ENCODE results near the gene IL17B. TPM values are rescaled to one million over a fixed set of nuclear protein-coding genes. Genes with fewer than 3 reads are reported as not detected.

Gene IL17B
- total and polyA plus RNA-seq, 2 of the 13 experiments (the other 11 are each of a cell fraction or from before 2014, with no cell fraction given) = 0.29 to 2.6 TPM

GRCh38 chr5:149366169-149366729, 12.8 kb downstream of the IL17B start (continued):
- TF ChIP-seq, protein P1, sequence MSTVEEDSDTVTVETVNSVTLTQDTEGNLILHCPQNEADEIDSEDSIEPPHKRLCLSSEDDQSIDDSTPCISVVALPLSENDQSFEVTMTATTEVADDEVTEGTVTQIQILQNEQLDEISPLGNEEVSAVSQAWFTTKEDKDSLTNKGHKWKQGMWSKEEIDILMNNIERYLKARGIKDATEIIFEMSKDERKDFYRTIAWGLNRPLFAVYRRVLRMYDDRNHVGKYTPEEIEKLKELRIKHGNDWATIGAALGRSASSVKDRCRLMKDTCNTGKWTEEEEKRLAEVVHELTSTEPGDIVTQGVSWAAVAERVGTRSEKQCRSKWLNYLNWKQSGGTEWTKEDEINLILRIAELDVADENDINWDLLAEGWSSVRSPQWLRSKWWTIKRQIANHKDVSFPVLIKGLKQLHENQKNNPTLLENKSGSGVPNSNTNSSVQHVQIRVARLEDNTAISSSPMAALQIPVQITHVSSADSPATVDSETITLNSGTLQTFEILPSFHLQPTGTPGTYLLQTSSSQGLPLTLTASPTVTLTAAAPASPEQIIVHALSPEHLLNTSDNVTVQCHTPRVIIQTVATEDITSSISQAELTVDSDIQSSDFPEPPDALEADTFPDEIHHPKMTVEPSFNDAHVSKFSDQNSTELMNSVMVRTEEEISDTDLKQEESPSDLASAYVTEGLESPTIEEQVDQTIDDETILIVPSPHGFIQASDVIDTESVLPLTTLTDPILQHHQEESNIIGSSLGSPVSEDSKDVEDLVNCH (CRISPR knock-in tag; IDR thresholded peaks at IDR 0.05) = no peak
- TF ChIP-seq NR2C2 (CRISPR knock-in tag; IDR thresholded peaks at IDR 0.05; ENCODE audit: borderline replicate concordance) = no peak
- TF ChIP-seq GATAD1 (CRISPR knock-in tag; IDR thresholded peaks at IDR 0.05) = no peak
- no peak for TF ChIP-seq ZNF543 (CRISPR knock-in tag; IDR thresholded peaks at IDR 0.05)
- TF ChIP-seq GTF3A (CRISPR knock-in tag; conservative IDR thresholded peaks at IDR 0.05) = no peak
- TF ChIP-seq SOX13 (IDR thresholded peaks at IDR 0.05) = no peak
- no peak for TF ChIP-seq SOX13 (CRISPR knock-in tag; conservative IDR thresholded peaks at IDR 0.05 in 1 of 2, IDR thresholded peaks at IDR 0.05 in 1 of 2)

- Histone ChIP-seq H3K27ac (ENCODE audit: extremely low read length, insufficient read depth, low read length) (no peak overlapping the region), H3K9ac (ENCODE audit: insufficient read depth, low read depth, low read length) (no peak overlapping the region), H2AFZ (ENCODE audit: low read length) (no peak overlapping the region), H3K4me2 (ENCODE audit: low read depth, low read length) (no peak overlapping the region), H3K36me3 (replicated peaks in 1 of 2; ENCODE audit: control insufficient read depth in 1 of 2, insufficient read depth in 2 of 2, low read length in 2 of 2) (no peaks in the 10 kb centered on the region), H3K9me3 (ENCODE audit: low read length) (no peaks in the 10 kb centered on the region), H3K79me2 (ENCODE audit: insufficient read depth, low read length) (no peaks in the 10 kb centered on the region), H3K4me3 (replicated peaks in 1 of 3; ENCODE audit: insufficient read depth in 1 of 3, low read depth in 2 of 3, low read length in 3 of 3) (no peak overlapping the region), H4K20me1 (ENCODE audit: insufficient read depth, low read length) (no peaks in the 10 kb centered on the region), H3K27me3 (ENCODE audit: control insufficient read depth in 1 of 2, insufficient read depth in 2 of 2, low read length in 2 of 2) (no peaks in the 10 kb centered on the region; a peak in 1 of 5 replicates), H3K4me1 (ENCODE audit: insufficient read depth, low read length) (peaks cover 41% of the 10 kb centered on the region)
- POLR2A ChIA-PET = interaction anchor here (1.3 kb wide), 1 partner anchor 45 kb away, joined by 4 read pairs; no protein-coding TSS in a partner anchor
- ATAC-seq (no peak), FAIRE-seq (no peak), DNase-seq (ENCODE audit: low spot score) (no peak)
- CTCF ChIA-PET (ENCODE audit: low intra/inter-chr PET ratio, low total read pairs) = interaction anchor here (1.1 kb wide), 1 partner anchor 48 kb away, joined by 3 read pairs; no protein-coding TSS in a partner anchor
- no TSS peak for BruUV-seq (replicated peaks)
- TF ChIP-seq ZNF383 (CRISPR knock-in tag; IDR thresholded peaks at IDR 0.05; ENCODE audit: borderline replicate concordance) (no peak), HES4 (CRISPR knock-in tag; IDR thresholded peaks at IDR 0.05; ENCODE audit: borderline replicate concordance) (no peak), NR2C2 (CRISPR knock-in tag; IDR thresholded peaks at IDR 0.05; ENCODE audit: borderline replicate concordance) (peak; percentile 55; the same call in 1 of the 2 replicates), HDAC6 (IDR thresholded peaks at IDR 0.05; ENCODE audit: low read depth, low read length) (no peak), PRMT3 (CRISPR knock-in tag; IDR thresholded peaks at IDR 0.05; ENCODE audit: borderline replicate concordance, low read depth) (no peak), FOXA3 (CRISPR knock-in tag; IDR thresholded peaks at IDR 0.05) (no peak), E2F5 (CRISPR knock-in tag; conservative IDR thresholded peaks at IDR 0.05) (no peak), RBM39 (IDR thresholded peaks at IDR 0.05; ENCODE audit: low read depth, low read length, poor library complexity, severe bottlenecking) (no peak)
- TF ChIP-seq, protein P2, sequence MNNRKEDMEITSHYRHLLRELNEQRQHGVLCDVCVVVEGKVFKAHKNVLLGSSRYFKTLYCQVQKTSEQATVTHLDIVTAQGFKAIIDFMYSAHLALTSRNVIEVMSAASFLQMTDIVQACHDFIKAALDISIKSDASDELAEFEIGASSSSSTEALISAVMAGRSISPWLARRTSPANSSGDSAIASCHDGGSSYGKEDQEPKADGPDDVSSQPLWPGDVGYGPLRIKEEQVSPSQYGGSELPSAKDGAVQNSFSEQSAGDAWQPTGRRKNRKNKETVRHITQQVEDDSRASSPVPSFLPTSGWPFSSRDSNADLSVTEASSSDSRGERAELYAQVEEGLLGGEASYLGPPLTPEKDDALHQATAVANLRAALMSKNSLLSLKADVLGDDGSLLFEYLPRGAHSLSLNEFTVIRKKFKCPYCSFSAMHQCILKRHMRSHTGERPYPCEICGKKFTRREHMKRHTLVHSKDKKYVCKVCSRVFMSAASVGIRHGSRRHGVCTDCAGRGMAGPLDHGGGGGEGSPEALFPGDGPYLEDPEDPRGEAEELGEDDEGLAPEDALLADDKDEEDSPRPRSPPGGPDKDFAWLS (CRISPR knock-in tag; IDR thresholded peaks at IDR 0.05; ENCODE audit: borderline replicate concordance) = no peak
- intact Hi-C loops (cut with micrococcal nuclease; ENCODE audit: unreplicated experiment) = no loop called here
- in situ Hi-C loops (cut with HindIII; ENCODE audit: extremely low pct_ligation_motif_present, low pct_unique_long_range_greater_than_20kb) = loop anchor here (5.0 kb wide), 1 partner anchor 197 kb away; no protein-coding TSS in a partner anchor
- 22% methylated on average over 3 of the region's 6 CpGs for WGBS (ENCODE audit: low lambda C conversion rate)
Measured at GRCh38 chr5:149365418-149365817, 13.7 kb downstream of the IL17B start.
